A673 (cell line): ENCODE data around the gene RIT2.

Source experiments
- EZH2 ChIP-seq: fragments of 200-600 bp; sonication (generic); IDR thresholded peaks from 2 replicates; pipeline ENCODE4 v1.6.1; 2017; ENCODE audit warnings: borderline replicate concordance, low read depth, mild to moderate bottlenecking, mixed read lengths, antibody characterized with exemption, low read length; ENCODE audit not compliant: poor library complexity, severe bottlenecking
- TF ChIP-seq, protein P1 (sequence below): fragments of 300-800, 200-600 bp; sonication (generic); conservative IDR thresholded peaks from 2 replicates; pipeline ENCODE4 v1.5.1; 2017; ENCODE audit warnings: low read depth, mild to moderate bottlenecking, antibody characterized with exemption, low read length, moderate library complexity, mixed read lengths

GRCh38 chr18:43130716-43131260, 15.3 kb upstream of the RIT2 start:
- TF ChIP-seq, protein P1, sequence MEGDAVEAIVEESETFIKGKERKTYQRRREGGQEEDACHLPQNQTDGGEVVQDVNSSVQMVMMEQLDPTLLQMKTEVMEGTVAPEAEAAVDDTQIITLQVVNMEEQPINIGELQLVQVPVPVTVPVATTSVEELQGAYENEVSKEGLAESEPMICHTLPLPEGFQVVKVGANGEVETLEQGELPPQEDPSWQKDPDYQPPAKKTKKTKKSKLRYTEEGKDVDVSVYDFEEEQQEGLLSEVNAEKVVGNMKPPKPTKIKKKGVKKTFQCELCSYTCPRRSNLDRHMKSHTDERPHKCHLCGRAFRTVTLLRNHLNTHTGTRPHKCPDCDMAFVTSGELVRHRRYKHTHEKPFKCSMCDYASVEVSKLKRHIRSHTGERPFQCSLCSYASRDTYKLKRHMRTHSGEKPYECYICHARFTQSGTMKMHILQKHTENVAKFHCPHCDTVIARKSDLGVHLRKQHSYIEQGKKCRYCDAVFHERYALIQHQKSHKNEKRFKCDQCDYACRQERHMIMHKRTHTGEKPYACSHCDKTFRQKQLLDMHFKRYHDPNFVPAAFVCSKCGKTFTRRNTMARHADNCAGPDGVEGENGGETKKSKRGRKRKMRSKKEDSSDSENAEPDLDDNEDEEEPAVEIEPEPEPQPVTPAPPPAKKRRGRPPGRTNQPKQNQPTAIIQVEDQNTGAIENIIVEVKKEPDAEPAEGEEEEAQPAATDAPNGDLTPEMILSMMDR: no peak
- no peak for TF ChIP-seq EZH2
